ENCODE measurements around the gene RHOT2. TPM values are rescaled to one million over a fixed set of nuclear protein-coding genes. Genes with fewer than 3 reads are reported as not detected.

RHOT2 gene
- total RNA-seq, 1 donor: 43.9 TPM

Other genes starting within 250 kb of the RHOT2 start
- gene RAB11FIP3, start 242.5 kb upstream of the RHOT2 start, total RNA-seq: 34.2 and 39.8 TPM in 2 replicates
- gene CAPN15, start 140.4 kb upstream of the RHOT2 start, total RNA-seq: 42.2 and 70.2 TPM in 2 replicates
- 0.07 TPM in 1 of 2 replicates, not detected in the other for gene PRR35, start 107.7 kb upstream of the RHOT2 start, total RNA-seq
- 0.86 and 1.1 TPM in 2 replicates for gene NHLRC4, start 101.1 kb upstream of the RHOT2 start, total RNA-seq
- 24.9 and 30.7 TPM in 2 replicates for gene PIGQ, start 98.2 kb upstream of the RHOT2 start, total RNA-seq
- 11.2 and 13.9 TPM in 2 replicates for gene RAB40C, start 78.1 kb upstream of the RHOT2 start, total RNA-seq
- gene WFIKKN1, start 37.1 kb upstream of the RHOT2 start, total RNA-seq: 0.13 and 0.22 TPM in 2 replicates
- 87.8 and 119 TPM in 2 replicates for gene METTL26, start 31.8 kb upstream of the RHOT2 start, total RNA-seq
- 14.1 TPM in 2 replicates for gene MCRIP2, start 26.3 kb upstream of the RHOT2 start, total RNA-seq
- gene WDR90, start 18.8 kb upstream of the RHOT2 start, total RNA-seq: 14.6 and 26.4 TPM in 2 replicates
- 0.27 and 0.29 TPM in 2 replicates for gene RHBDL1, start 7.5 kb downstream of the RHOT2 start, total RNA-seq
- 77.6 and 98.1 TPM in 2 replicates for gene STUB1, start 12.3 kb downstream of the RHOT2 start, total RNA-seq
- gene JMJD8, start 16.2 kb downstream of the RHOT2 start, total RNA-seq: 34.8 and 47.0 TPM in 2 replicates
- 6.4 and 8.0 TPM in 2 replicates for gene WDR24, start 22.3 kb downstream of the RHOT2 start, total RNA-seq
- gene FBXL16, start 37.7 kb downstream of the RHOT2 start, total RNA-seq: 0.65 and 0.66 TPM in 2 replicates
- 9.4 and 18.7 TPM in 2 replicates for gene METRN, start 47.0 kb downstream of the RHOT2 start, total RNA-seq
- 23.0 and 32.0 TPM in 2 replicates for gene ANTKMT, start 53.0 kb downstream of the RHOT2 start, total RNA-seq
- 0.93 and 1.0 TPM in 2 replicates for gene CCDC78, start 58.3 kb downstream of the RHOT2 start, total RNA-seq
- 5.6 and 7.7 TPM in 2 replicates for gene HAGHL, start 59.0 kb downstream of the RHOT2 start, total RNA-seq
- 24.5 and 28.3 TPM in 2 replicates for gene CIAO3, start 72.9 kb downstream of the RHOT2 start, total RNA-seq
- gene MSLN, start 92.6 kb downstream of the RHOT2 start, total RNA-seq: not detected in 2 replicates
- gene RPUSD1, start 120.2 kb downstream of the RHOT2 start, total RNA-seq: 31.8 and 38.6 TPM in 2 replicates
- gene CHTF18, start 120.5 kb downstream of the RHOT2 start, total RNA-seq: 22.1 and 49.1 TPM in 2 replicates
- not detected in 2 replicates for gene GNG13, start 132.6 kb downstream of the RHOT2 start, total RNA-seq

All from thoracic aorta endothelial cell (primary cell).